ENCODE data around the gene HEMGN. TPM values are rescaled to one million over a fixed set of nuclear protein-coding genes. Genes with fewer than 3 reads are reported as not detected.

HEMGN gene
- total and polyA plus RNA-seq, 2 experiments from 2014 or later, result not detected

DNA sequence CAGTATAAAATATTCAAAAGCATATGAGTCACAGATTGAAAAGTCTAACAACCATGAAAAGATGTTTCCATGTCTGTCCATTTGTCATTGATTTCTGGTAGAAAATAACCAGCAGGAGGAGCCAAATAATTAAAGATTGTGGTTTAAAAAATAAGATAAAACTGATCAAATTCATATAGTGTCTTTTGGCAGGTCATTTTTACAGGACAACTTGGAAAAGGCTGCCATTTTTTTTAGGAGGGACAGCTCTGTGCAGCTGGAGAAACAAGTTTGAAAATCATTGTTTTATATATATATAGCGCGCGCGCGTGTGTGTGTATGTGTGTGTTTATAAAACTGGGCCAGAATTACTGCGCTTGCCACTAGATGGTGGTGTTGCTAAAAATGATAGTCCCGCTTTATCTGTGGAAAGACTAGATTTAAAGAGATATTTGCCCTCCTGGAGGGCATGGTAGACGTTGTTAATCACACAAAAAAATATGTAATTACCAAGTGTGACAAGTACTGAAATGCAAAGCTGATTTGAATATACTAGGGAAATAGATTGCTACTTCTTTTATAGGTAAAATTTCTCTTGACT, 14.4 kb downstream of the HEMGN start:
- Histone ChIP-seq H3K36me3 (replicated peaks; ENCODE audit: insufficient read depth, low read depth) (no peaks in the 10 kb centered on the region), H3K4me3 (no peak overlapping the region), H3K27me3 (peaks cover 21% of the 10 kb centered on the region), H2AFZ (peak overlapping the region; percentile 55), H3K4me1 (ENCODE audit: insufficient read depth) (peaks cover 5% of the 10 kb centered on the region), H3K4me2 (peak overlapping the region; percentile 83), H3K79me2 (peaks cover 16% of the 10 kb centered on the region), H3K27ac (no peak overlapping the region), H3K9me2 (replicated peaks; ENCODE audit: insufficient read depth) (no peaks in the 10 kb centered on the region), H4K20me1 (ENCODE audit: insufficient read depth, poor library complexity, severe bottlenecking) (no peaks in the 10 kb centered on the region), H3K9me3 (ENCODE audit: low read depth) (no peaks in the 10 kb centered on the region)
- TF ChIP-seq, protein P1, sequence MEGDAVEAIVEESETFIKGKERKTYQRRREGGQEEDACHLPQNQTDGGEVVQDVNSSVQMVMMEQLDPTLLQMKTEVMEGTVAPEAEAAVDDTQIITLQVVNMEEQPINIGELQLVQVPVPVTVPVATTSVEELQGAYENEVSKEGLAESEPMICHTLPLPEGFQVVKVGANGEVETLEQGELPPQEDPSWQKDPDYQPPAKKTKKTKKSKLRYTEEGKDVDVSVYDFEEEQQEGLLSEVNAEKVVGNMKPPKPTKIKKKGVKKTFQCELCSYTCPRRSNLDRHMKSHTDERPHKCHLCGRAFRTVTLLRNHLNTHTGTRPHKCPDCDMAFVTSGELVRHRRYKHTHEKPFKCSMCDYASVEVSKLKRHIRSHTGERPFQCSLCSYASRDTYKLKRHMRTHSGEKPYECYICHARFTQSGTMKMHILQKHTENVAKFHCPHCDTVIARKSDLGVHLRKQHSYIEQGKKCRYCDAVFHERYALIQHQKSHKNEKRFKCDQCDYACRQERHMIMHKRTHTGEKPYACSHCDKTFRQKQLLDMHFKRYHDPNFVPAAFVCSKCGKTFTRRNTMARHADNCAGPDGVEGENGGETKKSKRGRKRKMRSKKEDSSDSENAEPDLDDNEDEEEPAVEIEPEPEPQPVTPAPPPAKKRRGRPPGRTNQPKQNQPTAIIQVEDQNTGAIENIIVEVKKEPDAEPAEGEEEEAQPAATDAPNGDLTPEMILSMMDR (IDR thresholded peaks at IDR 0.05; ENCODE audit: poor library complexity), result peak; percentile 77
- TF ChIP-seq EZH2phosphoT487 (IDR thresholded peaks at IDR 0.05; ENCODE audit: low read depth, severe bottlenecking, unreplicated experiment) (no peak), EZH2 (IDR thresholded peaks at IDR 0.05; ENCODE audit: borderline replicate concordance) (no peak)
- peak; percentile 86 for DNase-seq (ENCODE audit: low spot score)
- WGBS (ENCODE audit: low lambda C conversion rate, missing lambda C conversion rate), result 1% methylated on average over 8 of the region's 8 CpGs

DNA sequence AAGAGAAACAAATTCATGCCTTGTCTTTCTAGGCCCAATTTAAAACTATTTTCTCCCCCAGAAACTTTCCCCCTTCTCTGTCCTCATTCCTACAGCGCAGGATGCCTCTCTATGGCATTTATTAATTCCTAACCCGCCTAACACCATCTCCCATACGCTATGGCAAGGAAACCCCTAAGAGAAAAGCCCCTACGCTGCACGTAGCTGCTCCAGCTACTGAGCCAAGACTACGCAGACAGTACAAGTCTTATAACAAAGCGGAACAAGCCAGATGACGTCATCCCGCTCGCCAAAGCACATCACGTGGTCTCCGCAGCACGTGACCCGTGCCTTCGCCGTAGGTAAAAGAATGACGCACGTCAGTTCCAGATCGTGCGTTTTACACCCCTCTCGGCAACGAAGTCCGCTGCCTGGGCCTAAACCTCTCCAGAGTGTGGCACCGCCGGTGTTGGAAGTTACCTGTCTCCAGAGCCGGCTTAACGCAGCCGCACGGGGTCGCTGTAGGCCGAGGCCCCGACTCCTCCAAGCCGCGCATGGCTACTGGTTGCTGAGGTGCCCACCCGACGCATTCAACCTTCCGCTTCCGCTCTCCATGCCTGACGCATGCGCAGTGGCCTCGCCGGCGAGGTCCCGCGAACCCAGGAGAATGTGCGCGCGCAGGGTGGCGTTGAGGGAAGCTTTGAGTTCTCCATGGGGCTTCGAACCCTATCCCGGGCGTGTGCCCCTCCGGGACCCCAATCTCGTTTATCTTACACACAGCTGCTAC, 15.8 kb downstream of the HEMGN start, which contains the start of gene TRMO:
TRMO (minus strand) TSS at position 542 of the 766 bp plus-strand sequence; CDS start at position 535, 7 bp downstream.
- no peaks in the 10 kb centered on the region for H3K36me3 ChIP-seq (replicated peaks; ENCODE audit: insufficient read depth, low read depth)
- H2AFZ ChIP-seq, result peak within 1 kb of the TSS; percentile 86
- no peaks in the 10 kb centered on the region for H3K9me2 ChIP-seq (replicated peaks; ENCODE audit: insufficient read depth)
- no peaks in the 10 kb centered on the region for H3K9me3 ChIP-seq (ENCODE audit: low read depth)
- H3K4me2 ChIP-seq, result peak within 1 kb of the TSS; percentile 83
- H3K79me2 ChIP-seq, result peaks cover 18% of the 10 kb centered on the region
- H3K4me1 ChIP-seq (ENCODE audit: insufficient read depth), result peaks cover 5% of the 10 kb centered on the region
- peak; percentile 99 for DNase-seq (ENCODE audit: low spot score)
- peak within 1 kb of the TSS; percentile 94 for H3K27ac ChIP-seq
- H3K27me3 ChIP-seq, result peaks cover 13% of the 10 kb centered on the region
- 2% methylated on average over 53 of the region's 54 CpGs for WGBS (ENCODE audit: low lambda C conversion rate, missing lambda C conversion rate)
- H4K20me1 ChIP-seq (ENCODE audit: insufficient read depth, poor library complexity, severe bottlenecking), result no peaks in the 10 kb centered on the region
- no peak for TF ChIP-seq EZH2phosphoT487 (IDR thresholded peaks at IDR 0.05; ENCODE audit: low read depth, severe bottlenecking, unreplicated experiment)
- TF ChIP-seq, protein P1 (IDR thresholded peaks at IDR 0.05; ENCODE audit: poor library complexity), result peak; percentile 83
- TF ChIP-seq EZH2 (IDR thresholded peaks at IDR 0.05; ENCODE audit: borderline replicate concordance), result no peak
- peak within 1 kb of the TSS; percentile 30 for H3K4me3 ChIP-seq

DNA sequence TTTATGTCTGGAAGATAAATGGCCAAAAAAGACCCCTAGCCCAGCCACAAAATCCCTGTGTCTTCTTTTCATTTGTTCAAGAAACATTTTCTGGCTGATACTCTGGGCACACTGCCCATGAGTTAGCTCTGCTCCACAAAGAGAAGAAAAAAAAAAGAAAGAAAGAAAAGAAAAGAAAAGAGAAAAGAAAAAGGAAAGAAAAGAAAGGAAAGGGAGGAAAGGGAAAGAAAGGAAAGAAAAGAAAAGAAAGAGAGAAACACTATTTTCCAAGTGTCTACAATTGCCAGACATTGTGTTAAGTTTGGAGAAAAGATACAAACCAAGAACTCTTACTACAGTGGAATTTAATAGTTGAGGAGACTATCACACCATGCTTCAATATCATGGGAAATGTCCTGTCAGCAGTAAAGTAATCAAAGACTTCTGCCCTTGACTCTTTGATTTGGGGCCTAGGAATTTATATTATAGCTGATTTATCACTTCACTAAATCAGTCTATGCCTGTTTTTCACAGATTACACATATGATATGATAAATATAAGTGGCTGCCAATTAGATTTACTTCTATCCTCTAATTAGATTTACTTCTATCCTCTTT, 18.7 kb downstream of the HEMGN start:
- Histone ChIP-seq H3K27ac (no peak overlapping the region), H3K79me2 (peaks cover 23% of the 10 kb centered on the region), H4K20me1 (ENCODE audit: insufficient read depth, poor library complexity, severe bottlenecking) (no peaks in the 10 kb centered on the region), H3K4me1 (ENCODE audit: insufficient read depth) (peaks cover 5% of the 10 kb centered on the region), H3K36me3 (replicated peaks; ENCODE audit: insufficient read depth, low read depth) (no peaks in the 10 kb centered on the region), H3K4me2 (no peak overlapping the region), H3K9me2 (replicated peaks; ENCODE audit: insufficient read depth) (no peaks in the 10 kb centered on the region), H2AFZ (no peak overlapping the region), H3K9me3 (ENCODE audit: low read depth) (no peaks in the 10 kb centered on the region), H3K4me3 (no peak overlapping the region), H3K27me3 (no peaks in the 10 kb centered on the region)
- no peak for TF ChIP-seq EZH2phosphoT487 (IDR thresholded peaks at IDR 0.05; ENCODE audit: low read depth, severe bottlenecking, unreplicated experiment)
- TF ChIP-seq, protein P1 (IDR thresholded peaks at IDR 0.05; ENCODE audit: poor library complexity), result no peak
- no peak for TF ChIP-seq EZH2 (IDR thresholded peaks at IDR 0.05; ENCODE audit: borderline replicate concordance)
- no peak for DNase-seq (ENCODE audit: low spot score)

Data from hepatocyte (in vitro differentiated cells).